Fibroblast of lung (primary cell): Measurements from ENCODE around the gene LSAMP.

Source experiments
- EZH2 ChIP-seq: IDR thresholded peaks from 2 replicates; pipeline ENCODE4 v1.5.1; 2012; ENCODE audit warnings: low read length, control low read depth, mild to moderate bottlenecking; ENCODE audit errors: missing control alignments
- TF ChIP-seq, protein P1 (sequence below), 2 donors: IDR thresholded peaks in 1 of 2; conservative IDR thresholded peaks in 1 of 2; 1 replicate in 1 of 2; 2 replicates in 1 of 2; pipeline ENCODE4 v1.5.1; 2011 to 2012; ENCODE audit warnings: low read length in 2 of 2, control low read depth in 1 of 2, inconsistent platforms in 1 of 2, low read depth in 1 of 2, mild to moderate bottlenecking in 1 of 2

DNA sequence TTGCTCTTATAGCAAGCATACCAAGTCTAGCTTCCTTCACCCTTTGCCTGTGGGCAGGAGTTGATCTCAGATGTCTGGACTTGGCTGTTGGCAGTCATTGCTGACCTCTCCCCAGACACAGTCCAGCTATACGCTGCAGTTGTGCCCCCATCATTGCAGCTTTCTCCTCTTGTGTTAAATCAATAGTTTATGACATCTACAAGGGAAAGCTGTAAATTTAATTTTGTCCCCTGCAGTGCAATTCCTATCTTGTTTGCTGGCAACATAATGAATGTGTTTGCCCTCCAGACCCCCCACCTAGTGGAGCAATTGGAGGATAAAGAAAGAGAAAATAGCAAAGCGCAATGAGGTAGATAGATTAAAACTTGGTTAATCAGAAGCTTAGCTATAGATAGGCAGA is 280.2 kb downstream of the LSAMP start:
- TF ChIP-seq, protein P1, sequence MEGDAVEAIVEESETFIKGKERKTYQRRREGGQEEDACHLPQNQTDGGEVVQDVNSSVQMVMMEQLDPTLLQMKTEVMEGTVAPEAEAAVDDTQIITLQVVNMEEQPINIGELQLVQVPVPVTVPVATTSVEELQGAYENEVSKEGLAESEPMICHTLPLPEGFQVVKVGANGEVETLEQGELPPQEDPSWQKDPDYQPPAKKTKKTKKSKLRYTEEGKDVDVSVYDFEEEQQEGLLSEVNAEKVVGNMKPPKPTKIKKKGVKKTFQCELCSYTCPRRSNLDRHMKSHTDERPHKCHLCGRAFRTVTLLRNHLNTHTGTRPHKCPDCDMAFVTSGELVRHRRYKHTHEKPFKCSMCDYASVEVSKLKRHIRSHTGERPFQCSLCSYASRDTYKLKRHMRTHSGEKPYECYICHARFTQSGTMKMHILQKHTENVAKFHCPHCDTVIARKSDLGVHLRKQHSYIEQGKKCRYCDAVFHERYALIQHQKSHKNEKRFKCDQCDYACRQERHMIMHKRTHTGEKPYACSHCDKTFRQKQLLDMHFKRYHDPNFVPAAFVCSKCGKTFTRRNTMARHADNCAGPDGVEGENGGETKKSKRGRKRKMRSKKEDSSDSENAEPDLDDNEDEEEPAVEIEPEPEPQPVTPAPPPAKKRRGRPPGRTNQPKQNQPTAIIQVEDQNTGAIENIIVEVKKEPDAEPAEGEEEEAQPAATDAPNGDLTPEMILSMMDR (conservative IDR thresholded peaks at IDR 0.05 in 1 of 2, IDR thresholded peaks at IDR 0.05 in 1 of 2; ENCODE audit: low read depth in 1 of 2, low read length in 2 of 2): no peak
- no peak for TF ChIP-seq EZH2
